Stimulated activated CD4-positive, alpha-beta T cell treated with anti-CD3 and anti-CD28 coated beads, Interleukin-12 subunit alpha, Interleukin-12 subunit beta, amount 100 ng/mL, for 48 hours (primary cell): ENCODE results near the gene VANGL1.

Experiments used
- DNase-seq, 3 donors: peaks; one replicate each; pipeline ENCODE4 v3.0.0-alpha.2; 2020; ENCODE audit warnings: low read depth in 2 of 3, low spot score in 1 of 3

Gene VANGL1

GRCh38 chr1:115666702-115667101 lies 24.9 kb downstream of the VANGL1 start:
- DNase-seq = no peak

- no peak for DNase-seq
Measured at GRCh38 chr1:115668579-115668978, 26.8 kb downstream of the VANGL1 start.

- DNase-seq = no peak
Measured at GRCh38 chr1:115669002-115669673, 27.4 kb downstream of the VANGL1 start.

- DNase-seq = no peak
Measured at GRCh38 chr1:115669886-115670285, 28.1 kb downstream of the VANGL1 start.

GRCh38 chr1:115670476-115671175 lies 28.9 kb downstream of the VANGL1 start:
- no peak for DNase-seq

DNA sequence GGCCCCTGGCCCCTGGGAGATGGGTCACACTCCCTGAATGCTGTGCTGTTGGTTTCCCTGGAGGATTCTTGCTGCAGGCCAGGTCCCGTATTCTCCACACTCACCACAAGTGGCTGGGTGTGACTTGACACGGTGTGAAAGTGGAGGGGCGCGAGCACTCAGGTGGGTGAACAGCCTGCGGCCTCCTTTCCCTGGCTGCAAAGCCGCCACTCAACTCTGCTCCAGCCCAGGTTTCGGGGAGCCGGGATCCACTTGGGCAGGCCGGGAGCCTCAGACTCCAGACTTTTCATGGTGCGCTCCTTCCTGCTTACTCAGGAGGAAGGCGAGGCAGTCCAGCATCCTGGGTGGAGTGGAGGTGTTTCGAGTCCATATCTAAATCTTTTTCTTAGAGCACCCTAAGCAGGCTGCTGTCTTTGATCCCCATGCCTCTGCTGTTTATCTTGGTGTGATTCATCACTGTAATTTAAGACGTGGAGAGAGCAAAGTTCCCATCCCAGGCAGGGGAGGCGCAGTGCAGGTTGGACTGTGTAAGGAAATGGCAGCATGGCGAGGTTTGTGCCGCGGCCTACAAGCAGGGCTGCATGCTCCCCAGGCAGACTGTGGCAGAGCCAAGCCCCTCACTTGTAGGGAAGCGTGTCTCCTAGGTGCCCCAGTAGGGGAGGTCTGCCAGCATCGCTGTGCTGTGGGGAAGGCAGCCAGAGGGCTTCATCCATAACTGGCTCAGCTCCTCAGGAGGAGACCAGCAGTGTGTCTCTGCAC lies 29.6 kb downstream of the VANGL1 start:
- DNase-seq = no peak

- no peak for DNase-seq
Measured at GRCh38 chr1:115672224-115673009, 30.6 kb downstream of the VANGL1 start.

GRCh38 chr1:115676498-115677181 lies 34.9 kb downstream of the VANGL1 start:
- no peak for DNase-seq

DNA sequence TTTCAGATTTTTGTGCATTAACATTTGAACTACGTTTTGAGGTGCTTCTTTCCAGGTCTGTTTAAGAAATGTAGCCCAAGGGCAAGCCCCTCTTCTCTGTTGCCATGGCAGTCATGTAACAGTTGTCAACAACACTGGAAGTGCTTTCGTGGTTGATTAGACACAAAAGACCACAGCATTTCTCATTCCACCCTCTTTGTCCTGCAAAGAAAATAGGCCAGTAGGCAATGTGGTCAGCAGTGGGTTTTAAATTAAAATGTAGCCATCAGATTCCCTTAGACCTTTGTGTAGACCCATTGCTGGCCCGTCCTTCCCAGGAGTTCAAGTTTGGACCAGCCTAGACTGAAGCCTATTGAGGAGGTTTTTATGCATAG lies 35.4 kb downstream of the VANGL1 start:
- DNase-seq = no peak

- DNase-seq = no peak
Measured at GRCh38 chr1:115677565-115677964, 35.8 kb downstream of the VANGL1 start.

GRCh38 chr1:115678141-115678540 lies 36.4 kb downstream of the VANGL1 start:
- DNase-seq = no peak

GRCh38 chr1:115679141-115679611 lies 37.4 kb downstream of the VANGL1 start:
- DNase-seq = no peak

- no peak for DNase-seq
Measured at GRCh38 chr1:115680730-115681111, 39.0 kb downstream of the VANGL1 start.

DNA sequence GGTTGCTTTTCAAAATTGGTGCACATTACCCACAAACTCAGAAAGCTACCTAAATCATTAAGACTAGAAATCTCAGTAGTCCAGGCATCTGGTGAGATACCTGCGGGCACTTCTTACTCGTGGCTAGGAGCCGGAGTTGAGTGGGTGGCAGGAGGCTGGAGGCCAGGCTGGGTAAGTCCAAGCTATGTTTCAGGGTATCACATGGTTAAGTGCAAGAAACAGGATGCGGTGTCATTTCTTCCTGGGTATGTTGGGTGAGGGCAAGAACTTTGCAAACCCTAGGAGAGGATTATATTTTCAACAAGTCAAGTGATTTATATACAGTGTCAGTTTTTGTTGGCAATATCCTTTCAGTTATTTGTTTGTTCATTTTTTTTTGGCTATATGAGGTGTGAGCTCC lies 41.0 kb downstream of the VANGL1 start:
- no peak for DNase-seq

DNA sequence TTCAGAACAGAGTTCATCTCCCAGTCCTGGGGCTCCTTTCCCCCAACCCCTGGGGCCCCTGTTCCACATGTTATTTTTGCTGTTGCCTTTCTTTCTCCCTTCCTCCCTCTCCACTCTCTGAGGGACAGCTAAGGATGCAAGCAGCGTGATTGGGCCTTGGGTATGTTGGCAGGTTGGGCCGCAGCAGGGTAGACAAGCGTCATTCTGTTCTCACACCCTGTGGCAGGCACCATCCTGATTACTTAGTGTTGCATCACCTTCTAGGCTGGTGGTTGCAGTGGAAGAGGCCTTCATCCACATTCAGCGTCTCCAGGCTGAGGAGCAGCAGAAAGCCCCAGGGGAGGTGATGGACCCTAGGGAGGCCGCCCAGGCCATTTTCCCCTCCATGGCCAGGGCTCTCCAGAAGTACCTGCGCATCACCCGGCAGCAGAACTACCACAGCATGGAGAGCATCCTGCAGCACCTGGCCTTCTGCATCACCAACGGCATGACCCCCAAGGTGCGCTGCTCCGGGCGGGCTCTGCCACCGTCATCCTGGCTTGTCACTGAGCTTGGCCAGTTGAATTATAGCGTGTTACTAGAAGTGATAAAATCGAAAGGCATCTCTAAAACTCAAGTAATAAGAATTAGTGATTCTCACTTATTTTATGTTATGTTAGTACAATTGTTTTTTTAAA lies 43.4 kb downstream of the VANGL1 start:
- no peak for DNase-seq

GRCh38 chr1:115687744-115688143 lies 46.0 kb downstream of the VANGL1 start:
- DNase-seq = no peak

DNA sequence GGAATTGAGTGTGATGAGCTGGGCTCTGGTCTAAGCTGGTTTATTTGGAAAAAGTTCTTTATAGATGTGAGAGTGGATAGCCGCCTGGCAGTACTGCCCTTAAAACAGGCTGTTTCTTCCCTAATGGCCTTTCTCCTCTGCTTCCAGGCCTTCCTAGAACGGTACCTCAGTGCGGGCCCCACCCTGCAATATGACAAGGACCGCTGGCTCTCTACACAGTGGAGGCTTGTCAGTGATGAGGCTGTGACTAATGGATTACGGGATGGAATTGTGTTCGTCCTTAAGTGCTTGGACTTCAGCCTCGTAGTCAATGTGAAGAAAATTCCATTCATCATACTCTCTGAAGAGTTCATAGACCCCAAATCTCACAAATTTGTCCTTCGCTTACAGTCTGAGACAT lies 49.2 kb downstream of the VANGL1 start:
- no peak for DNase-seq

- no peak for DNase-seq
Measured at GRCh38 chr1:115692224-115692623, 50.5 kb downstream of the VANGL1 start.

DNA sequence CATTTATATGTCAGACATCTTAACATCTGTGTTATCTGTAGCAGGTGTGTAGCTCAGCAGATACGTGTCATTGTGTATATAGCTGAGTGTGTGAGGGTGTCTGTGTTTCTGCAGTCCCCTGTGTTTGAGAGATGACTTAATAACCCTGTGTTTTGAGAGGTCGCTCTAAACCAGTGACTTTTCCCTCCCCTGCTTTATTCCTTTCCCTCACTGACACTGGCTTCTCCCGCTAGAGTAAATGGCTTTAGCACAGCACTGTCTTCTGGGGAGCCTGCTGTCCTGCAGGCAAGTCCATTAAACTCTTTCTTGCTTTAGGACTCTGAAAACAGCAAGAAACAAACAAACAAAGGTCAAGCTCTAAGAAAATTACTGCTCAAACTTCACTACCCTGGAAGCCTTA lies 53.0 kb downstream of the VANGL1 start:
- no peak for DNase-seq

DNA sequence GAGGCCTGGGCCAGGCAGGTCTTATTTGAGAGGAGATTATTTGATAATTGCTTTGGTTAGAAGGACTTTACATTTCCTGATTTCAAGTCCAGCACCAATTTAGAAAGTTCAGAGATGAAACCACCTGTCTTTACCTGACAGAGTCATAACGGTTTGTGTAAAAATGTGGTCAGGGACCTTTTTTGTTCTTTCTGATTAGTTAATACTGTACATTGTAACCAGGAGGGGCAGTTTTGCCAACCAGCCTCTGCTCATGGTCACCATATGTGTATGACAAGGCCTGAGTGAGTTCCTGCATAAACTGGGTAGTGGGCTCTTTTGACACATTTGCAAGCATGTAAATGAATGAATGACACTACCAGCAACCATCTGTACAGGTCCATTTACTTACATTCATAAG lies 55.8 kb downstream of the VANGL1 start:
- DNase-seq = no peak
